Gastrocnemius medialis (tissue), 4 donors: Measurements from ENCODE around the gene LDLRAD1. TPM values are rescaled to one million over a fixed set of nuclear protein-coding genes. Genes with fewer than 3 reads are reported as not detected.

Experiments used
- ATAC-seq, 2 donors: fragments of 150-250 bp; one replicate each; pipeline ENCODE4 v1.9.1; 2016
- DNase-seq, 2 donors: peaks; one replicate each; pipeline ENCODE4 v3.0.0-alpha.2; 2019
- H3K27ac ChIP-seq, 4 donors: fragments of 200-600 bp; sonication (generic); 1 replicate in 1 of 4; 2 replicates in 3 of 4; pipeline ENCODE4 v1.5.1; 2016 to 2018; ENCODE audit warnings: mild to moderate bottlenecking in 2 of 4, moderate library complexity in 1 of 4
- H3K27me3 ChIP-seq, 3 donors: fragments of 200-600 bp; sonication (generic) in 2 of 3; 1 replicate in 1 of 3; 2 replicates in 2 of 3; pipeline versions ENCODE4 v1.5.1 to v1.6.0; 2016 to 2019; ENCODE audit warnings: mild to moderate bottlenecking in 1 of 3, moderate library complexity in 1 of 3
- H3K36me3 ChIP-seq, 2 donors: fragments of 200-600 bp; sonication (generic) in 1 of 2; one replicate each; pipeline ENCODE4 v1.5.1; 2017 to 2018
- H3K4me1 ChIP-seq, 2 donors: fragments of 200-600 bp; sonication (generic) in 1 of 2; one replicate each; pipeline ENCODE4 v1.5.1; 2016 to 2017; ENCODE audit warnings: mild to moderate bottlenecking in 2 of 2
- H3K4me3 ChIP-seq, 4 donors: fragments of 200-600 bp; sonication (generic) in 3 of 4; 1 replicate in 1 of 4; 2 replicates in 3 of 4; pipeline ENCODE4 v1.5.1; 2016 to 2019; ENCODE audit warnings: mild to moderate bottlenecking in 2 of 4
- H3K9me3 ChIP-seq, 3 donors: fragments of 200-600 bp; sonication (generic) in 2 of 3; 1 replicate in 1 of 3; 2 replicates in 2 of 3; pipeline ENCODE4 v1.5.1; 2016 to 2019
- POLR2A ChIP-seq, 2 donors: fragments of 450-650 bp; IDR thresholded peaks; one replicate each; pipeline ENCODE4 v1.6.1; 2017; ENCODE audit warnings: antibody characterized with exemption in 2 of 2, mild to moderate bottlenecking in 2 of 2, moderate library complexity in 2 of 2
- in situ Hi-C, 4 donors: fragments of 200-750 bp; cut with MboI; loops; one replicate each; pipeline versions ENCODE4 v1.15.0 to v1.8.0; 2017; ENCODE audit warnings: low sequenced_read_pairs in 4 of 4
- intact Hi-C: fragments of 100-400 bp; cut with DNase I; formaldehyde crosslinking; loops from one replicate; pipeline ENCODE4 v1.15.1; 2023; ENCODE audit warnings: low total_unique reads
- total RNA-seq, 4 donors: library from RNA; depleted of rRNA; stranded (reverse); fragments of >200 nt; gene quantifications; one replicate each; pipeline versions ENCODE4 v1.1.0 to v1.2.3, GENCODE V29; 2016
- TF ChIP-seq, protein P1 (sequence below), 5 experiments: fragments of 450-650 bp in 3 of 5; fragments of 200-600 bp in 2 of 5; sonication (generic) in 2 of 5; IDR thresholded peaks in 4 of 5; conservative IDR thresholded peaks in 1 of 5; 1 replicate in 4 of 5; 2 replicates in 1 of 5; pipeline ENCODE4 v1.5.1; 2016 to 2019; ENCODE audit warnings: antibody characterized with exemption in 5 of 5, mild to moderate bottlenecking in 3 of 5, moderate library complexity in 3 of 5

The LDLRAD1 gene, protein sequence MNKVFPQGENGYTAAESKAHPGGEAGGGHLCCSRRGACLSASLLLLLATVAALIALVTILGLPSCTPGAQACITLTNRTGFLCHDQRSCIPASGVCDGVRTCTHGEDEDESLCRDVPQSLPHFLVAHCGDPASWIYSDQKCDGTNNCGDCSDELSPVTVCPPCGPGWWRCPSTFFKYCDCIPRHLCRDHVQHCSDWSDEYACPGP
- total RNA-seq = not detected

DNA sequence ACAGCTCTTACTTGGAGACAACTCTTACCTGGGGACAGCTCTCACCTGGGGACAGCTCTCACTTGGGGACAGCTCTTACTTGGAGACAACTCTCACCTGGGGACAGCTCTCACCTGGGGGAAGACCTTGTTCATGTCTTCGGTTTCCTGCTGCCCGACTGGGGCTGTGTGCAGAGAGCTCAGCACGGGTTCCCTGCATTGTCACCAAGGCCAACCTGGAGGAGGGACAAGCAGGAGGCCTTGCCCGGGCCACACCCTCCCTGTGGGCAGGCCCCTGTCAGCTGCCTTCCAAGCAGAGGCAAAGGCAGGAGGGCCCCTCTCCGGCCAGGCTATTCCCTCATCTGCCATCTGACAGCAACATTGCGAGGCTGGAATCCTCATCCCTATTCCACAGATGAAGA, at the start of gene LDLRAD1:
TSS of gene LDLRAD1 (minus strand) at position 208 of the 400 bp plus-strand sequence. CDS start at position 134, 74 bp downstream.
- no peaks in the 10 kb centered on the region for H3K36me3 ChIP-seq
- ATAC-seq = no peak
- no peaks in the 10 kb centered on the region for H3K4me1 ChIP-seq
- H3K27ac ChIP-seq = no peak within 1 kb of the TSS
- no peak for TF ChIP-seq POLR2A (IDR thresholded peaks at IDR 0.05)
- TF ChIP-seq, protein P1, sequence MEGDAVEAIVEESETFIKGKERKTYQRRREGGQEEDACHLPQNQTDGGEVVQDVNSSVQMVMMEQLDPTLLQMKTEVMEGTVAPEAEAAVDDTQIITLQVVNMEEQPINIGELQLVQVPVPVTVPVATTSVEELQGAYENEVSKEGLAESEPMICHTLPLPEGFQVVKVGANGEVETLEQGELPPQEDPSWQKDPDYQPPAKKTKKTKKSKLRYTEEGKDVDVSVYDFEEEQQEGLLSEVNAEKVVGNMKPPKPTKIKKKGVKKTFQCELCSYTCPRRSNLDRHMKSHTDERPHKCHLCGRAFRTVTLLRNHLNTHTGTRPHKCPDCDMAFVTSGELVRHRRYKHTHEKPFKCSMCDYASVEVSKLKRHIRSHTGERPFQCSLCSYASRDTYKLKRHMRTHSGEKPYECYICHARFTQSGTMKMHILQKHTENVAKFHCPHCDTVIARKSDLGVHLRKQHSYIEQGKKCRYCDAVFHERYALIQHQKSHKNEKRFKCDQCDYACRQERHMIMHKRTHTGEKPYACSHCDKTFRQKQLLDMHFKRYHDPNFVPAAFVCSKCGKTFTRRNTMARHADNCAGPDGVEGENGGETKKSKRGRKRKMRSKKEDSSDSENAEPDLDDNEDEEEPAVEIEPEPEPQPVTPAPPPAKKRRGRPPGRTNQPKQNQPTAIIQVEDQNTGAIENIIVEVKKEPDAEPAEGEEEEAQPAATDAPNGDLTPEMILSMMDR (IDR thresholded peaks at IDR 0.05 in 4 of 5, conservative IDR thresholded peaks at IDR 0.05 in 1 of 5) = no peak
- peaks cover 0 to 3% (median 0%) of the 10 kb centered on the region in 3 donors for H3K27me3 ChIP-seq
- in situ Hi-C loops = no loop called here
- H3K9me3 ChIP-seq = no peaks in the 10 kb centered on the region
- no peak for DNase-seq
- no peak within 1 kb of the TSS for H3K4me3 ChIP-seq
- intact Hi-C loops = no loop called here

DNA sequence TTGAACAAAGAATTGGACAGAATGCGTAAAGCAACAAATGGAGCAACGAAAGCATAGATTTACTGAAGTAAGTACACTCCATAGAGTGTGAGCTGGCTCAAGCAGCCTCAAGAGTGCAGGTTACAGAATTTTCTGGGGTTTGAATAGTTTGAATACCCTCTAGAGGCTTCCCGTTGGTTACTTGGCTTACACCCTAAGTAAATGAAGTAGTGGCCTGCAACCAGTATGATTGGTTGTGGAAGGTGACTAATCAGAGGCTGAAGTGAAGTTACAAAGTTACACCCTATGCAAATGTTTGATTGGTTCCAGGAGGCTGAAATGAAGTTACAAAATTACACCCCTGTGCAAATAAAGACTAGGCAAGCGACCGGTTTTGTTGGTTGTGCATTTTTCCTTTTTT, 46.3 kb upstream of the LDLRAD1 start:
- H3K4me3 ChIP-seq = no peak overlapping the region
- in situ Hi-C loops = loop anchor here in 2 of 4 donors (10.0 to 25.0 kb wide), 2 partner anchors 431 to 698 kb away; partner anchors contain the start of gene PARS2 (in 1 of the 2)
- H3K27me3 ChIP-seq = no peaks in the 10 kb centered on the region
- no peak for DNase-seq
- no peak overlapping the region for H3K27ac ChIP-seq
- no peaks in the 10 kb centered on the region for H3K4me1 ChIP-seq
- no peaks in the 10 kb centered on the region for H3K36me3 ChIP-seq
- no peak for TF ChIP-seq POLR2A (IDR thresholded peaks at IDR 0.05)
- TF ChIP-seq, protein P1 (IDR thresholded peaks at IDR 0.05 in 4 of 5, conservative IDR thresholded peaks at IDR 0.05 in 1 of 5) = no peak
- ATAC-seq = no peak
- intact Hi-C loops = no loop called here
- H3K9me3 ChIP-seq = no peaks in the 10 kb centered on the region

DNA sequence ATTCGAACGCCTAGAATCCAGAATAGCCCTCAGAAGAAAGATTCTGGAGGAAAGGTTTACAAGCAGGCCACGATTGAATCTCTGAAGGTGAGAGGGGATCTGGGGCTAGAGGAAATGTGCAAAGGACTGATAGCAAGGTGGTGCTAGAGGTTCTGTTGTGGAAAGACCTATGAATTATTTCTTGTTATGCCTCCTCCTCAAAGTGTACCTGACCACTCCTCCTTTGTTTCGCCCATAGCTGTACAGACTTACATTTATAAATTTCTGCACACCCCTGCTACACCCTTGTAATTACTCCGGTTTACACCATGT, 36.4 kb upstream of the LDLRAD1 start:
- Histone ChIP-seq H3K9me3 (no peaks in the 10 kb centered on the region), H3K27me3 (no peaks in the 10 kb centered on the region), H3K4me1 (peaks cover 36 to 38% of the 10 kb centered on the region in 2 donors), H3K27ac (peak overlapping the region in 2 of 4 donors; percentile 98 to 99), H3K36me3 (peaks cover 0 to 3% of the 10 kb centered on the region in 2 donors), H3K4me3 (peak overlapping the region; percentile 82 to 99 (median 96))
- intact Hi-C loops (loop anchor here (5.0 kb wide), 2 partner anchors 353 to 433 kb away; partner anchors contain the start of gene SSBP3), in situ Hi-C loops (loop anchor here in 1 of 4 donors (5.0 to 25.0 kb wide), 2 partner anchors 212 to 708 kb away; partner anchors contain the start of gene PARS2)
- no peak for TF ChIP-seq POLR2A (IDR thresholded peaks at IDR 0.05)
- TF ChIP-seq, protein P1 (IDR thresholded peaks at IDR 0.05 in 4 of 5, conservative IDR thresholded peaks at IDR 0.05 in 1 of 5) = no peak
- no peak for DNase-seq
- no peak for ATAC-seq

DNA sequence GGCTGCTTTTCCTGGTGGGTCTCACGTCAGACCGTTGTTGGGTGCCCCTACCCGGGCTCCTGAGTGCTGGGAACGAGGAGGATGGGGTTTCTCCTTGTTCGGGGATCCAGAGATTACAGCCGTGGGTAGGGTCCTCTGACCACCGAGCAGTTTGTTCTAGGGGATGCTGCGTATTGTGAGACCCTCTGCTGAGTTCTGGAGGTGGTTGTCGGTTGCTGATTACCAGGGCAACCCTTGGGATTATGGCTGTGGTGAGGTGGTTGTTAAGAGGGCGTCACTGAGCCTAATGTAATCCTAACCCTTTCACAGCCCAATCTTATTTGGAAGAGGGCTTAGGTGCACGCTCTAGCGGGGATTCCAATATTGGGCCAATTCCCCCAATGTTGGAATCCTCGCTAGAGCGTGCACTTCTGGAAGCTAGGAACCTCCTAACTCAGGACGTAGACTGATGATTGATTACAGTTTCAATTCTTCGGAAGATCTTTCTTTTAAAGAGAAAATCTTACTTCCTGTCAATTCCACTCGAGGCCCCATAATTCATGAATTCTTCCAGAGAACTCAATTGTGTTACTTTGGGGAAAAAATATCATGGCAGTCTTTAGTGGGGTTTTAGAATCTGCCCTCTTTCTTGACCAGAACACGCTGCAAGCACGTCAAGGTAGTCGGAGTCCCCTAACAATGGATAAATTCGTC, 35.9 kb upstream of the LDLRAD1 start:
- H3K4me1 ChIP-seq = peaks cover 41 to 42% of the 10 kb centered on the region in 2 donors
- no peaks in the 10 kb centered on the region for H3K9me3 ChIP-seq
- TF ChIP-seq POLR2A (IDR thresholded peaks at IDR 0.05) = no peak
- TF ChIP-seq, protein P1 (IDR thresholded peaks at IDR 0.05 in 4 of 5, conservative IDR thresholded peaks at IDR 0.05 in 1 of 5) = no peak
- peak overlapping the region; percentile 82 to 99 (median 96) for H3K4me3 ChIP-seq
- in situ Hi-C loops = loop anchor here in 1 of 4 donors (5.0 to 25.0 kb wide), 2 partner anchors 212 to 708 kb away; partner anchors contain the start of gene PARS2
- no peaks in the 10 kb centered on the region for H3K27me3 ChIP-seq
- H3K36me3 ChIP-seq = peaks cover 0 to 3% of the 10 kb centered on the region in 2 donors
- intact Hi-C loops = loop anchor here (1.0 to 5.0 kb wide), 6 partner anchors 109 to 433 kb away; partner anchors contain the start of genes CYB5RL, IFT25, MRPL37 and NDC1
- DNase-seq = no peak
- ATAC-seq = peak; percentile 1 to 11
- peak overlapping the region; percentile 98 to 99 (median 98) for H3K27ac ChIP-seq
